HG02759 (cell line): Measurements from ENCODE around the gene NEURL3.

ENCODE experiments used
- ATAC-seq: cut with Tn5 transposase; IDR thresholded peaks from one replicate; pipeline ENCODE4 v1.9.1; 2021; ENCODE audit warnings: mild to moderate bottlenecking, moderate library complexity; ENCODE audit not compliant: unreplicated experiment

Gene NEURL3

DNA sequence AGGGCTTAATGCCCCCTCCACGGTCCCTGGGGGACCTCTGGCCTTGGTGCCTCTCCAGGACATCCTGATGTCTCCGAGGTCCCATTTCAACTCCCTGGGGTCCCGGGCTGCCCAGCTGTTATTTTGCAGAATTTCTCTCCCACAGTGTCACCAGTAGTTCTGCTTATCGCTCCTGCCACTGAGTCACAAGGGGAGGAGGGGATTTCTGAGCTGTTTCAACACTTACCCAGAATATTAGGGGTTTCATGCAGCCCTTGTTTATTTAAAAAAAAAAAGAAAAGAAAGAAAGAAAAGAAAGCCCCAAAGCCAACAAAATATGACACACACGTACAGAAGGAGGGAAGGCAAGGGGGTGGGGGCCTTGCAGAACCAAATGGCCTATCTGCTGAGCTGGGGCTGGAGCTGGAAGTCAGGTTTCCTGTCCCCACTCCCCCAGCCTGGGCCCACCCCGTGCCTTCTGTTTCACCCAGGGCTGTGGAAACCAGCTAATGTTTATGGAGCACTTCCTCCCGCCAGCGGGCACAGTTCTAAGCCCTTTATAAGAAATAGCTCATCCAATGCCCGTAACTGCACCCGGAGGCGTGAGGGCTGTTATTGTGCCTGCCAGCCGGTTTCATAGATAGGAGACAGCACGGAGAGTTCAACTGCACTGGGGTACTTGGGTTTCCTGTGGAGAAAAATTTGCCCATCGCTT, 23.0 kb upstream of the NEURL3 start:
- ATAC-seq = no peak

DNA sequence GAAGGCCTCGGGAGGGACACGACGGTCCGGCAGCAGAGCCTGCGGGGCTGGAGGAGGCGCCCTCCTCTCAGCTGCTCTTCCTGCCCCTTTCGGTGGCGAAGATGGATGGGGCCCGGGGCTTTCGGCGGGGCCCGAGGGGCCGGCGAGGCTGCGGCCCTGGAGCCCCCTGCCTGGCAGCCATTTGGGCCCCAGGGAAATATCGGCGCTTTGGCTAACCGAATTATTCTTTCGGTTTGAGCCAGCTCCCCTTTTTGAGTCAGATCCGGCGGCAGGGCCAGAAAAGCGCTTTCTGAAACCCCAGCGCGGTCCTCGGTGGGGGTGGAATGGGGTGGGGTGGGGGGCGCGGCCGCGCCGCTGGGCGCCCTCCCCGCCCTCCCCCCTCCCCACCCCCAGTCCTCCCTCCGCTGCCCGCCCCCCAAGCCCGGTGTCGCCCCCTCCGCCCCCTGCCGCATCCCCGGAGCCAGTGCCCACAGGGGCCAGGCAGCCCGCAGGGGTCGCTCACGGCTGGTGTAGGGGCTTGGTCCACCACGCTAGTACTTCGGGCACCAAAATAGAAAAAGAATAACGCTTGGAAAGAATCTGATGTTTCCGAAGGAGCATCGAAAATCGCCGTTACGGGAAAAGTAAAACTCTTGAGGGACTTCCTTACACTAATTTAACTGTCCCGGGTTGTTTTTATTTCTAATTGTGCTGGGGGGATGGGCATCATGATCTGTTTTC, 22.3 kb upstream of the NEURL3 start:
- peak; percentile 47 for ATAC-seq

DNA sequence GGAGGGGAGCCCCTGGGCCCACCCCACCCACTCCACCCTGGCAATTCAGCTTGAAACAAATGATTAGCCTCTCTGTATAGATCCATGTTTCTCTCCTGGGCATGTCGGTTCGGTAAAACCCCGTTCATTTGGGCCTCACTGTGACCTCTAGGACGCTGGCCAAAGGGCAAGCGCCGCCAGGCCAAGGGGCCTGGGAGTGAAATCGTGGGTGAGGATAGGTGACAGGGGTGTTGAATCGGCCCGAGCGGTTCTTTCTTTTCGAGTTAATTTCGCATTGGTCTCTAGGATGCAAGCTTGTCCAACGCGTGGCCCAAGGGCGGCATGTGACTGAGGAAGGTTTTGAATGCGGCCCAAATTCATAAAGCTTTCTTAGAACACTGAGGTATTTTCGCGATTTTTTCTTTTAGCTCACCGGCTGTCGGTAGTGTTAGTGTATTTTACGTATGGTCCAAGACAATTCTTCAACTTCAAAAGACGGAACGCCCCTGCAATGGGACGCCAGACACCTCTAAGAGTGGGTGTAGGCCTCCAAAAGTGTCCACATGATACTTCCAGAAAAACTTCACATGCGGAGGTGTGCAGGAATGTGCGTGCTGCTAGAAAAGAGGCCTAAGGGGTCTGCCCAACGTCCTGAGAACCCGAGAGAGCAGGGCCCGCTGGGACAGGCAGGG, 21.6 kb upstream of the NEURL3 start:
- ATAC-seq = no peak

DNA sequence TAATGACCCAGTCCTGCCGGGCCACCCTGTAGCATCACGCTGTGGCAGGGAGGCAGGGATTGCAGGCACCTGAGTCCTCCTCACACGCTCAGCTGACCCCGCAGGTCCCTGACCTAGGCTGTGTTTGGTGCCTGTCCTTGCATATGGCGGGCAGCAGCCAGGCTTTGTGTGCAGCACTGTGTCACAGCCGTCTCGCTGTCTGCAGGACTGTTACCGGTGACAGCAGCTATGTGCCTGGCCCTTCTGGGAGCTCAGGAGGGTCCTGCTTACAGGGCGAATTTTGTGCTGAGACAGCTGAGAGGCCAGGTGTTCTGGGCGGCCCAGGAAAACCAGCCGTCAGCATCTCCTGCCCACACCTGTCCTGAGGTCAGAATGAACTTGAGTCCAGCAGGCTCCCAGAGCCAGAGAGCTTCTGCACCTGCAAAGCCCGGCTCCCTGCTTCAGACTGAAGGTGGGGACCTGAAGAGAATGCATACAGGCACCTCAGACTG, 21.0 kb upstream of the NEURL3 start:
- ATAC-seq = no peak

DNA sequence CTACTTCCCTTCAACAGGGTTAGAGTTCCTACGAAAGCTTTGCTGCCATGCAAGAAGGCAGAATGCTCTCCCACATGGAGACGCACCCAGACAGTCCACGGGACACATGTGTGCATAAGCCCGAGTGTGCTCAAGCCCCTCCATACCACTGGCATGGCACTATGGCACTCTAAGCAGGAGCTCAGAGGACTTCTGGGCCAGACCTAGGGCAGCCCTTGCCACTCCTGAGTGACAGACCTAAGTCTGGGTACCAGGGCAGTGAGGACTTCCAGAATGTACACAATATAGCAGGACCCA, 20.0 kb upstream of the NEURL3 start:
- no peak for ATAC-seq

DNA sequence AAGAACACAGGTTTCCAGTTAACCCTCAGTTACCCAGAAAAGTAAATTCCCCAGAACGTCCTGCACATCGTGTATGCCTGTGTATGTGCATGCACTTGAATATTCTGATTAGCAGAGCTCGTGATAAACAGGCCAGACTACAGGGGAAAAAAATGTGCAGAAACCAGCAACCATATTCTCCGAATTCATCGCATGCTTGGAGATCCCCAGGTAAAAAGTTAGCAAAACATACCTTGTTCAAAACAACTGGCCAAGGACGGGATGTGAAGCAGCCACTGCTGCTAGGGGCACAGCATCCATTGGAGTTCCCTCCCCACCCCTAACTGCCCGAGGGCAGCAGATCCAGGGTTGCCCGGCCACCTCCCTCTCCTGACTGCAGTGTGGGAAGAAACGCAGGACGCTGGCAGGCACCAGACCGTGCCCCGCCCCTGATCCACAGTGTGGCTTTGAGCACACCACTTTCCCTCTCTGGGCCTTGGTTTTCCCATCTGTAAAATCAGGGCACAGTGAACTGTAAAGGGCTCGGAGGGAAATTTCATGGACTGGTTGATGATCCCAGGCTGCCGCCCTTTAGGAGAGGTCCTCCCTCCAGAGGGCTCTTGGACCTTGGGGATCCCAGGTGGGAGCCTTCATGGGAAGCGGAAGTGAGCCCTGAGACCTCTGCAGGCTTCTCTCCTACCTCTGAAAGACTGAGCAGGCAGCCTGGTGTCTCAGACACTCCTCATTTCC, 19.5 kb upstream of the NEURL3 start:
- ATAC-seq = no peak

DNA sequence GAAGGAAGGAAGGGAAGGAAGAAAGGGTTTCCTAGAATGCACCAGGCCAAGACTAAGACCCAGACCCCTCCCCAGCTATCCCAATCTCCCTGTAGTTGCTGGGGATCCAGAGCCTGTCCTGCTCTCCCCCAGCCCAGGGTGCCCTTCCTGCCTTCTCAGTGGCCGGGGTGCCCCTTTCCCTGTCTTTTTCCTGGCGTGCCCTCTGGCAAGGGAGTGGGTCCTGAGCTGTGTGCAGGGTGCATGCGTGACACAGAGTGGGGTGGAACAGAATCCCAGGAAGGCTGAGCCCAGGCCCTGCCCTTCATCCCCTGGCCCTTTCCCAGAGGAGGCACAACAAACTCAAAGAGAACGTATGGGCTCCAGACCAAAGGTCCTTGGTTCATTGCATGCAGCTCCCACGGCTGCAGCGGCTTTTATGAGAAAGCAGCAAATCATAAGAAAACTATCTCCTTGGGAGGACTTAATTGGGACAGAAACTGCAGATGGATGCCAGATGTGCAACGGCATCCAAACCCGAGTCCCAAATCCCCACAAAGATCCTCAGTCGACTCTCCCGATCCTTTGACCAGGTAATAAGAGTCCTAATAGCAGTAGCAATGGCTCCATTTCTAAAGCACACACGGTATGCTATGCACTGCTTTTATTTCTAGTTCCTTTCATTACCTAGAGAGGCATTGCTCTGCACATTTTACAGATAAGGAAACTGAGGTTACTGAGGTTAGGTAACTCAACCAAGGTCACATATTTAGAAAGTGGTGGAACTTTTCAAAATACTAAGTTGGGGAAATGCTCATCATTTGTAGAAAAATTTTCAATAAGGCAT, 18.7 kb upstream of the NEURL3 start:
- ATAC-seq = no peak

DNA sequence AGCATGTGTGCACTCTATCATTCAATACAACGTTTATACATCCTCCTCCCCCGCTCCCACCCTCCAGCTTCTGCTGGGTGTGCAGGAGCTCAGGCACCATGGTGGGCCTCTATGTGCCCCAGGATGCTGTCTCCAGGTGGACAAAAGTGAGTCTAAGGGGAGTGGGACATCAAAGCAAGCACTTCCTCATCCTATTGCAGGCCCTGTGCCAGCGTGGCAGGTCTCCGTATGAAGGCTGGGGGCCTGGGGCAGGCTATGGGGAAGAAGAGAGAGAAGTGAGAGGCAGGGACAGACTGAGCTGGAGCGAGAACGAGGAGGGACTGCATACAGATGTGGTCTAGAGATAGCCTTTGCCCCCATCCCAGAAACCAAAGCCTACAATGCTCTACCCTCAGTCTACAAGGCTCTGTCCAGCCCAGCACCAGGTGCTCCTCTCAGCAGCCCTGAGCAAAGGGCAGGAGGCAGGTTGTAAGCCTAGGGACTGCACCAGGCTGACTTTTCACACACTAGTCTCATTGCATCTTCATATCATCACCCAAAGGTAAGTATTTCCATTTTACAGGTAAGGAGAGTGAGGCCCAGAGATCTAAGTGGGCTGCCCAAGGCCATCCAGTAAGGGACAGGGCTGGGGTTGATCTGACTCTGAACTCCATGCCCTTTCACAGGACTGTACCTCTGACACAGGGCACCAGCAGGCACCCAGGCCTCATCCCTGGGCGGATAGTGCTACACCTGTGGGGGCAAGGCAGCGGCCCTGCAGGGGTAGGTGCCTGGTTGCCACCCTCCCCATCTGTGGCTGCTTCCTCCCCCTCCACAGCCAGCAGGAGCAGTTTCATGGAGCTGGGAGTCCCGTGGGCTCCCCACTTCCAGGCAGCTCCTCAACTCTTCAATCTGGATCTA, 17.4 kb upstream of the NEURL3 start:
- no peak for ATAC-seq

DNA sequence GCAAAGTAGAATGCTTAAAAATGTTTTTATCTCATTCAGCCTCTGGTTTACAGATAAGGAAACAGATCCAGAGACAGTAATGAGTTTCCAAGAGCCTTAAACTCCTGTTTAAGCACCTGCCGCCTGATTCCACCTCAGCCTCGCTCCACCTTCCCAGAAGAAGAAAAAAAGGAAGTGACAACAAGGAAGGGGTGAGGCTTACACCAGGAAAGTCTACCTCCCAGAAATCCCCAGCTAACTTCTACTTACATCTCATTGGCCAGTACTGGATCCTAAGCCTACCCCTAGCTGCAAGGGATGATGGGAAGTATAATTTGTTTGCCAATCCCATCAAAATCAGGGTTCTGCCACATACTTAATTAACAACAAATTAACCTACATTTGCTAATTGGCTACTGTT, 16.1 kb upstream of the NEURL3 start:
- no peak for ATAC-seq

DNA sequence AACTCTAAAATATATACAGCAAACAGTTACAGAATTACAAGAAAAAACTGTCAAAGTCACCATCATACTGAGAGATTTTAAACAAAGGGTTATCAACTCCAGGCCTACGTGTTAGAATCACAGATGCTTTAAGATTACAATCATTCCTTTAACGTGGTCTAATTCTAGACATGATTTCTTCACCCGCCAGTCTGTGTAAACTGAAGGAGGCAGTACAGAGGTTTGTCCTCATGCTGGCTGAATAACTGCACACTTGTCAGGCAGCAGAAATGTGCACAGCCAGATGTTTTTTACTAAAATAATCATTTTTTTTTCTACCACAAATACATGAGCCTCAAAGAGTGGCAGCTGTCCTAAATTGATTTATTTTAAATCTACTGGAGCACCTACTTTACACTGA, 15.5 kb upstream of the NEURL3 start:
- no peak for ATAC-seq

DNA sequence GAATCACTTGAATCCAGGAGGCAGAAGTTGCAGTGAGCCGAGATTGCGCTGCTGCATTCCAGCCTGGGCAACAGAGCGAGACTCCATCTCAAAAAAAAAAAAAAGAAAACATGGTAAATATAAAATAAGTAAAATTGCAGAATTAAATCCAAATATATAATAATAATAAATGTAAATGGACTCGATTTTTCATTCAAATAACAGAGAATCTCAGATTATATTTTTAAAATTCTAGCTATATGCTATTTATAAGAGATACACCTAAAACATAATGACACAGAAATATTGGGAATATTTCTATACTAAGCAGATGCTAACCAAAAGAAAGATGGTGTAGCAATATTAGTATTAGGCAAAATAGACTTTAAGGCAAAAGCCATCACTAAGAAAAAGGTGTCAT, 15.1 kb upstream of the NEURL3 start:
- ATAC-seq = no peak

DNA sequence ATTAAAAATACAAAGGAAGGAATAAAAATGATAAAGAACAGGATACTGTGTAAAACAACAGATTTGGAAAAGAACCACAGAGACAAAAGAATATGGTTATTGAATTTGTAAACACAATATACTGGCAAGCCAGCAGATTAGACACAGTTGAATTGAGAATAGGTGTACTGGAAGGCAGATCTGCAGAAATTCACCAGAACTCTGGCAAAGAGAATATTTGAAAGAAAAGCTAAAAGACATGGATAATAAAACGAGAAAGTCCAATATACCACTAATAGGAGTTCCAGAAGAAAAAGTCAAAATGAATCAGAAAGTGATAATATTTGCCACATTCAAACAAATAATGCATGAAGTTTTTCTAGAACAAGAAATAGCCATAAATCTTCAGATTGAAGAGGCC, 11.9 kb upstream of the NEURL3 start:
- no peak for ATAC-seq

DNA sequence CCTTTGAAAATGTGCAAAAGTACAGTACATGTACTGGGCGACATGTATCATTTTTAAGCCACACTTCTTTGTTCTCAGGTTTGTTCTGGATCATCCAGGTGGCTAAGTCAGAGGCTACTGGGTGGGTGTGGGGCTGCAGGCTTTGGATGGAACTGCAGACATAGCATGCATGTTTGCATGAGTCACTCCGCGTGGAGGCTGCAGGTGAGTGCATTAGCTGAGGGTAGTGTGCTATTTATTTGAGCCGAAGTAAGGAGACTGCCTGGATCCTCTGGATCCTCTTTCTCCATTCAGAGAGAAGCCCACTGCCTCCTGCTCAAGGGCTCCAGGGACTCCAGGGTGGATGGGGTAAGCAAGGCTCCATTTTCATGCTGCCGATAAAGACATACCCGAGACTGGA, 9.4 kb upstream of the NEURL3 start:
- ATAC-seq = no peak

DNA sequence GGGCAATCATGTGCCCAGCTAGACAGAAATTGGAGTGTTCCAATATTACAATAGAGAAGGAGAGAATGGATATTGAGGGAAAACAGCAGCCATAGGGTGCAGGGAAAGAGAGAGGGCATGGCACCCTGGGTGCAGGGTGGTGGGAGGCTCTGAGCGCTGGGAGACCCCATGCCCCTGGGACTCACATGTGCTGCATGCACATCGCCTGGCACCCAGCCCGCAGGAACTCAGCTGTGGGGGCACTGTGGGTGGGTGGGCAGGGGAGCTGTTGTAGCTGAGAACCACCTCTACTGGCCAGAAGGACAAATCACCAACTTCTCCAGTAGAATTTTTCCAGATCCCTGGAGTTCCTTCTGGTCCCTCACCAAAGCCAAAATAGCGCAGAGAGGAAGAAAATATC, 7.2 kb upstream of the NEURL3 start:
- ATAC-seq = no peak

DNA sequence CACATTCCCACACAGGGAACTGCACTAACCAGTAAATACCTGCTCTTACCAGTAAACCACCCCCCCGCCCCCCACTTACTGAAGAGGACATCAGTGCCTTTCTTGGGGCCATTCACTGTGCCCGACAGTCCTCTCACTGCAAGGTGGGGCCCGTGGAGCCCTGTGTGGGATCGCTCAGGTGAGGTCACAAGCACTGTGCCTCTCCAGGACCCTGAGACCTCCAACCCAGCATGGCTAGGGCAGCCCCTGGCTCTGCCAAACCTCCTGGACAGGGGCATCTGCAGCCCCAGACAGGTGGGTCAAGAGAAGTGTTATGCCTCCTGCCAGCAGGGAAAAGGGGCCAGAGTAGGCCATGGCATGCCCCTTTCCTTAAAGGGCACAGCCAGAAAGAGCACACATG, 6.7 kb upstream of the NEURL3 start:
- no peak for ATAC-seq

DNA sequence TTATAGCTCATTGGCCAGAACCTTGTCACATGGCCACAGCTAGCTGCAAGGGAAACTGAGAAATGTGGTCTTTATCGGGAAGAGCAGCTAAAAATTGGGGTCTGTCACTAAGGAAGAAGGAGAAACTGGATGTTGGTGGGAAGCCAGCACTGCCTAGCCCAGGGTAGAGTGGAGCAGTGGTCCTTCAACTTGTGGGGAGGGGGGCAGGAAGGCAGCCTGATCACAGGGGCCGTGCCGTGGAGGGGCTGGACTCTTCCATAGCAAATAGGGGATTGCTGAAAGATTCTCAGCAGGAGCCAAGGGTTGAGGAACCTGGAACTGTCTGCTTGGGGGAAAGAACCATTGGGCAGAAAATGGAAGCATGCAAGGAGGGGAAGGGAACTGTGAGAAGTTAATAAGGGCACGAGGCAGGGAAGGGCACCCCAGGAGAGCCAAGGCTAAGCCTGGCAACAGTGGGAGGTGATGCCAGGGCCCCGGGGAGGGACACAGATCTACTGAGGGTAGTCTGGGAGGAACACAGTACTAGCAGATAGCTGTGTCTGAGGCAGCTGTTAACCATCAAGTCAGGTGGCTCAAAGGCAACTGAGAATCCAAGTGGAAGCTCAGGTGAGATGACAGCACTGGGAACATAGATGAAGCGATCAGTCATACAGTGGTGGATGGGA, 5.9 kb upstream of the NEURL3 start:
- ATAC-seq = no peak

DNA sequence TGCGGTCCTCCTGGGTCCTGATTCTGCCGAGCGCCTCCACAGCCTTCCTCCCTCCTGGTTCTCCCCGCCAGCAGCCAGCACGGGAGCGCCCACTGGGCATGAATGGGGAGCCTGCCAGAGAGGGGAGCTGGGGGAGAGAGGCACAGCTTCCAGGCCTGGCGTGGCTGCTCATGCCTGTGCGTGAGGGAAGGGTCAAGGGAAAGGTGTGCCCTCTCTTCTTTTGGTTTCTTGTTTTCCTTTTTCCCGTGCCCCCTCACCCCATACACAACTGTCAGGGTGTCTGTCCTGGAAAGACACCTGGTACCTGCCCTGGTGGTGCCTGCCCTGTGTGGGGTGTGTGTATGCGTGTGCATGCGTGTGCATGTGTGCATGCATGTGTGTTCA, 4.7 kb upstream of the NEURL3 start:
- ATAC-seq = no peak

DNA sequence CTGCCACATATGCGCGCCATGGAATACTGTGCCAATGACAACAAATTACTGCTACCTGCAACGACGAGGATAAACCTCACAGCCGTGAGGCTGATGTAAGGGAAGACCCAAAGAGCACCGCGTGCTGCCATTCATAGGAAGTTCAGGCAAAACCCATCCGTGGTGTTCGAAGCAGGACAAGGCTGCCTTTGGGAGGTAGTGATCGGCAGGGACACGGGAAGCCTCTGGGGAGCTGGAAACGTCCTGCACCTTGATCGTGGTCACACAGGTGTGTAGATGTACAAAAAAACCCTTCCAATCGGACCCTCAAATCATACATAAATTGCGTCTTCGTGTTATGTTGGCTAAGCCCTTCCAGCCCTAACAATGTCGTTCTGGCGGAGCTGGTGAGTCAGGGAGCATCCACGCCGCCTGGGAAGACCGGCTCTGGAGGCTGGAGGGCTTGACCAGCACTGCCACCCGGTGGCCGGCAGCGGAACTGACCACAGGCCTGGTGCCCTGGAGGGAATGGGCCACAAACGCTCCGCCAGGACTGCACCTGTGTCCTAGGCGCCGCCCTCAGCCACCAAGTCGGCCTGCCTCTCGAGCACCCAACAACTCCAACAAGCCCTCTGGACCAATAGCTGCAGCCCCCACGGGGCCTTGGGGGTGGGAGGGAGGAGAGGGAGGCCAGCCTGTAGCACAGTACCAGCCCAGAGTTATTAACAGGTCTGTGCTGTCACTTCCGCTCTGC, 4.1 kb upstream of the NEURL3 start:
- ATAC-seq = peak; percentile 71
